ENCODE results near the gene CNTNAP3B.
"Not testable (repeated sequence)": the region's sequence is repeated elsewhere in the genome, so short reads cannot be mapped to it uniquely, and the experiment has no call there.

The CNTNAP3B gene

DNA sequence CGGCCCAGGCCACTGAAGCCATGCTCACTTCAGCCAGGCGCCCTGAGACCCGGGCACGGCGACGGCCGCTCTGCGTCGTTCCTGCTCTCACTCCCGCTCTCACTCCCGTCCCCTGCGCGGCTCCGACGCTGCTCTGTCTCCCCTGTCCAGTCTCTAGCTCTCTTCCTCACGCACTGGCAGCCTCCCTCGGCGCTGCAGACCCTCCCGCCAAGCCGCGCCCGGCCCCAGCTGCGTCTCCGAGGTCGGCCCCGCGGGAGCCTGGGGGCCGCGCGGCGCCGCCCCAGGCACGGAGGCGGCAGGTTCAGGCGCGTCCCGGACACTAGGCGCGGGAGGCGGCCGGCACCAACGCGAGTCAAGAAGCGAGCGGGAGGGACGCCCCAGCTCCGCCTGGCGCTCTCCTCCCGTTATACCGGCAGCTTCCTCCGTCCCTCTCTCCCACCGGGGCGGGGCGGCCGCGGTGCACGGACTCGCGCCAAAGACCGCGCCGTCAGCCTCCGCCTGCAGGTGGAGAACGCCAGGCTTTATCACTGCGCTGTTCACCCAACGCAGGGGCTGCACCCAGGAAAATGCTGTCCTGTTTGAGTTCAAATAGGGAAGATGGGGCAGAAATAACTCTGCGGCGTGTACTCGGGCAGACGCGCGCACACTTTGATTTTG is at the start of gene CNTNAP3B:
Gene CNTNAP3B (minus strand): TSS at position 354 of the 657 bp plus-strand sequence. CDS start 332 bp downstream, at position 22.
- DNase-seq = not testable (repeated sequence)

DNA sequence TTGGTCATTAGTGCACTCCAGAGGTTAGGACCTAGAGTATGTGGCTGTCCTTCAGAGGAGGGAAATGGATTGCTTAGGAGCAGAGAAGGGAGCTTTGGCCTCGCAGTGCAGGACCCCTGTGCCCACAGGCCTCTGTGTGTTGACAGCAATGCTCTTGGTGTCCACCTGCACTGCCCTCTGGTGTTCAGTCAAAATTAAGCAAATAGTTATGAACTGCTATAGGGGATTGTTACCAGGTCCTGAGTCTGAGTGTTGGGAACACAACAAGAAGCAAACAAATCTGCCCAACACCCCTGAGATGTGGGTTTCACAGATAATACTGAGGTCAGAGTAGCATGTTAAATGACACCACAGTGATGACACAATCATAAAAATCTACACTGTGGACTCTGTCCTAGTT is 31.1 kb upstream of the CNTNAP3B start:
- DNase-seq = not testable (repeated sequence)

DNA sequence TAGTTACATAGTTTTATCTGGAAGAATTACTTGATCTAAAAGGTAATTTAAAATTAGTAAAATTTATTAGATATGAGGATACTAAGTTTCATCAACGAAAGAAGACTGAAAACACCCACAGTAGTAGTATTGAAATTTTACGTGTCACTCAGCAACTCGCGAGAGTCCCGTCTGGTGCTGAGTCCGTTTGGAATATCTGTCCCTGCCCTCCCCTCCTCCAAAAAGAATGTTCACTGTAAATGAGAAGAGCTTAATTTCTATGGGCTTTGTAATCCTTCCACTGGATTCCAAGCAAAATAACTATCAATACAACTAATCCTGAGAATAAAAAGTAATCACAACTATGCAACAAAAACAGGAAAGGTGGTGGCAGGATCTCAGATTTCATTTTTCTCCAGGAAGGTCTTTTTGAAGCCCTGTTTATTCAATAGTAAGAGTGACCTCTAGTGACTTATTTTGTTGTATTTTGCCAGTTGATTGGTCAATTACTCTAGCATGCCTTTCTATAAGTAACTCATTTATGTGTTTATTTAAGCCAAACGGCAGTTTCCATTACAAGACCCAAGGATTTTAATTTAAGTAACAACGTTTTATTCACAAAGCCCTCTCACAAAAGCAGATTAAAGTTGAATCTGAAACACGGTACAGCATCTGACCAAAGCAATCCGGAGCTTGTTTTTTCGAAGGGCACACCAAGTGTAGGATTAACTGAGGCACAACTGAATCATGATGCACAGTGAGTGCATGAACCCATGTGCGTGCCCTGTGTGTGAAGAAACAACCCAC is 2.0 kb downstream of the CNTNAP3B start:
- not testable (repeated sequence) for DNase-seq

DNA sequence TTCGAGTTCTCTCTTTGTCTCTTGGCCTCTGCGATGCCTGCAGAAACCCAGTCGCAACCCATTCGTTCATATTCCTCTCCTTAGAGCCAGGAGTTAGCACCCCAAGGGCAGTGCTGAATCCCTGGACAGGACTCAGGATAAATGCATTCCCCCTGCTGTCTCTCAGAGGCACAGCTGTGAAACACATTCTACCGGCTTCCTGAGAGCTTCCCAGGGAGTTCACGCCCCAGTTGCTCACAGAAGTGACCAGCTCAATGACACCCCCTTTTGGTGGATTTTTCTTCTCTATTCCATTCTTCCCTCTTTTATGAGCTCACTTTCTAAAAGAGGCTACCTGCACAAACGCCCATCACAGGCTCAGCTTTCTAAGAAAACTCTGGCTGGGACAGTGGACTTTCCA is 8.2 kb downstream of the CNTNAP3B start:
- not testable (repeated sequence) for DNase-seq

DNA sequence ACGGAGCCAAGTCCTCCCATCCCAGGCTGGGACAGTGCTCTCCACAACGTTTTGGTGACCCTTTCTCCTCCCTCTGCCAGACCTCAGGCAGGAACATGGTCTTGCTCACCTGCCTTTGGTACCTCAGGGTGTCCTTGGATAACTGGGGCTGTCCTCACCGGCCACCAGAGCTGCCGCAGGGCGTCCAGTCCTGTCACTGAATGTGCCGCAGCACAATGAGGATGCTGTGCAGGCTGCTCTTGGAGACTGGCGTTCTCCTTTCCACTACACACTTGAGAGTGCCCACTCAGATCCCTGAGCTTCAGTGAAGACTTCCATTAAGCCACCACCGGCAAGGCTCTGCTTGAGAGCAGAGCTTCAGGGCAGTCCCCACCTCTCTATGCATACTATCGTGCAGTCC is 33.3 kb downstream of the CNTNAP3B start:
- DNase-seq = not testable (repeated sequence)

DNA sequence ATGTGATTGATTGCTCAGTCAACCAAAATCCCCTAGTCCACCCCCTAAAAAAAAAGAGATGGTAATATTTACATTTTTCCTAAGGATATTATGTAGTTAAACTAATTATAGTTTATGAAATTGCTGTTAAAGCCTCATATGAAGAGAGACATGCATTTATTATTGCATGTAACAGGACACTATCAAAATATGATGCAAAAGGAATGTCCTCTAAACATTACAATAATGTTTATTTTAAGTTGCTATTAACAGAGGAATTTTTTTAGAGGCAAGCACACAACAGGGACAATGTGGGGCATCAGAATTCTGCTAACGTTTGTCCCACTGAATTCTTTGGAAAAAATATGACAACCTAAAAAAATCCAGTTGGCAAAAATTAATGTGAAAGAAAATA is 44.7 kb downstream of the CNTNAP3B start:
- DNase-seq = not testable (repeated sequence)

DNA sequence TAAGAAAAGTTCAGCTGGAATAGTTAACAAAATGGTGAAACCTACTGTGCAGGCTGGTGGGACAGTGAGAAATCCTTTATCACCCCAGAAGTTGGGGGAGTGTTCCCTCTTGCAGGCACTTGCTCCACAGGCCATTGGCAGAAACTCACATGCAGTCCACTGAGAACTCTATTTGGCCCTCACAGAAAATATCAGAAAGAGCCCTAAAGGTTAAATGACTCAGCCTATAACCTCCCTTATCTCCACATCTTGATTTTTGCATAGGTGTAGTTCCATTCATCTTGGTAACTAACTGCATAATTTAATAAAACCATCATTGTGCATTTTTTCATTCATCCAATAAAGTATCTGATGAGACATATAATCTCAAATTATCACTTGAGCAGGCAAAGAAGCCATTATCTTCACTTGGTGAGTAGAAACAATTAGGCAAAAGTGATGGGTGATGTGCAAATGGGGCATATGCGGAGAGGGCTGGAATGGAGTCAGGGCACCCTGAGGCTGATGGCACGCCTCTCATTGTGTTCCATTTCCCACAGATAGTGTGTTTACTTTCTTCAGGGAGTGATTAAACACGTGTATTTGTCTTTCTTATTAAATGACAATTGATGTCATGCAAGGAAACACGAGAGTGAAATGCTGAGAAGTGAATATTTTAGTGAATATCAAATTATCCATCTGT is 45.2 kb downstream of the CNTNAP3B start:
- DNase-seq = not testable (repeated sequence)

DNA sequence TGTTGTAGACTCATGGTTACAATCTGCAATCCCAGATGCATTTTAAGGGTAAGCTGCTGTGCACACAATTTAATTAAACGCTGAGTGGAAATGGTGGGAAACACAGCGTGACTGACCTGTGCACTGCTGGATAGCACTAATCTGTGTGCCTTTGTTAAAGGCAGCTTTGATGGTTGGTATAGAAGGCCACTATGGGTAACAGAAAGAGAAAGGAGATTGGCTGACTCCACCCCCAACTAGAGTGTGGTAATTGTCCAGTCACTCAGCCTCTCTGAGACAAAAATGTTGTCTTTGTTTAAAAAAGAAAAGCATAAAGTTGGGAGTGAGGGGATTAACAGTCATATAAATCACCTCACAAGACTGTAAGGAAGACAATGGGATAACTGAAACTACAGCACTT is 48.9 kb downstream of the CNTNAP3B start:
- DNase-seq = not testable (repeated sequence)

DNA sequence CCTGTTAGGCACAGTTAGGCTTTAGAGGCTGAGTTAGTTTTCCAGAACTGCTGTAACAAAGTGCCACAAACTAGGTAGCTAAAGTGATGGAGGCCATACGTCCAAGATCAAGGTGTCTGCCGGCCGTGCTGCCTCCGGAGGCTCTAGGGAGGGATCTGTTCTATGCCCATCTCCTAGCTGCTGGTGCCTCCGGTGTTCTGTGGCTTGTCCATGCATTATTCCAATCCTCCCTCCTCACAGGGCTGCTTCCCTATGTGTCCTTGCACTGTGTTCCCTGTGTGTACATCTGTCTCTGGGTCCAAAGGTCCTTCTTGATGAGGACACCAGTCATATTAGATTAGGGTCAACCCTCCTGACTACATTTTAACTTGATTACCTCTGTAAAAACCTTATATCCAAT is 54.4 kb downstream of the CNTNAP3B start:
- DNase-seq = not testable (repeated sequence)

DNA sequence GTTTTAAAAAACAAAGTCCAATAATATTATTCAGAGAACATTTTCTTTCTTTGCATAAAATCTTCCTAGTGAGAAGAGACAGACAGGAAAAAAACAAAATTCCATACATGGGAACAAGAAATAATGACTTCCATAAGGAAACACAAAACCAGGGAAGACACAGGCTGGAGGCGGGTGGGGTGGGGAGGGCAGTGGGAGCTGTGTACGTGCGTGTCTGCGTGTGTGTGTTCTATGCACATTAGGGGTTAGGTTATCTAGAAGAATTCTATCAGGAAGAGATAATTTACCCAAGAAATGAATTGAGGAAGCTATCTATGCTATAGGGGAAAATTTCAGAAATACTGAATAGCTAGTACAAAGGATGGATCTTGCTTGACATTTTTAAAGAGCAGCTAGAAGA is 58.2 kb downstream of the CNTNAP3B start:
- DNase-seq = not testable (repeated sequence)

DNA sequence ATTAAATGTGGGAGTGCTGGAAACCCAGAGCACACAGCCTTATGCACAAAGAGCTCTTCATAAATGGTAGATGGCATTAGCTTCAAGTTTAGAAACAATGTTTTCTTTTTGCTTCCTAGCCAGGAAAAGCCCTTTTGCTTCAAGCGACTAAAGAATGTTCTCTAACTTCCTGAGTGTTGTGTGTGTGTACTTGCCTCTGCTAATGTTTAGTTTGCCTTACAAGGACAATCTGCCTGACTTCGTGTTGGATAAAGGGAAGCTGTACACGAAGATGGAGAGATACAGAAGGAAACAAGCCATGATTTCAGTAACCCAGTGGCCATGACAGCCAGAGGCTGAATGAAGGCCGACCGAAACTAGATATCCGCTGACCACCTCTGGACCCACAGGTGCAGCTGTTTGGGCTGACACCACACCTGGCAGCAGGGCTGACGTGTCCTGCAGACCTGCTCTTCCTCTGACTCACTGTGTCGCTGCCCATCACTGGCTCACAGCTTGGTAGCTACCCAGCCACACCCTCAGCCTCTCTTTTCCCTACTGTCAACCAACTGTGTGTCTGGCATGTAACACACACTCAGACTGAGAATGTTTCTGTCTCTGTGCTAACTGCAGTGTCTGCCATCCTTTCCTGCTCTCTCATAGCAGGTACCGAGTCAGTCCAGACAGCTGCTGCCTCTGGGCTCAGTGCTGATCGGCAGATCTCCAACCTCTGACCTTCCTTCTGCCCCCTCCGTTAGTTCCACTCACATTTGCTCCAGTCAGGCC is 59.0 kb downstream of the CNTNAP3B start:
- DNase-seq = not testable (repeated sequence)

DNA sequence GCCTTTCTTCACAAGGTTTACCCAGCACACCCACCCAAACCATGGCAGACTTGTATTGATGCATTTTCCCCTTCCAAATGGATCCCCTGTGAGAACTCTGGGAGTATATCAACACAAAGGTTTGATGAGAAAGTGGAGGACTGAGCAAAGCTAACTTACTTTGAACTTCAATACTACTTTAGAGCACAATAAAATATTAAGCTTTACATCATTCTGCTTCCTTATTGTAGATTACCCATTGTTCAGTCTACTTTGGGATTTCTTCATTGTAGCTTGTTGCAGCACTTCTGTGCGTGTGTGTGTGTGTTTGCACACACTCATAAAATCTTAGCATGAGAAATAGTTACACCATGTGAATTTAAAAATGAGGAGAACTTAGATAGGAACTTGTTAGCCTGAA is 75.4 kb downstream of the CNTNAP3B start:
- not testable (repeated sequence) for DNase-seq

DNA sequence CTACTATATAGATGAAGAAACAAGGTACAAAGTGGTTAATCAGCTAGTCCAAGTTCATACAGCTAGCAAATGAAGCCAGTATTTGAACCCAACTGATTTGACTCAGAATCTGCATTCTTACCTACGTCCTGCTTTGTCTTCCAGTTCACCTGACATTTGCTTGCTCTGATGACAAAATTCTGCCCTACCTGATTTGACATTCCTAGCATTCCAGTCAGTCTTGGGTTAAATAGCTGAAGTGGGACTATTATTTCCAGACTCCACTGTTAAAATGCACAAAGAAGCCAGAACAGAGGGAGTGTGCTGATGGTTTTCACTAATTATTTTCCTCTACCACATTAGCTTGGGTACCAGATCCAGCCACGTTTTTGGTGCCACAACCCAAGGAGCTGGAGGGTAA is 78.5 kb downstream of the CNTNAP3B start:
- not testable (repeated sequence) for DNase-seq

DNA sequence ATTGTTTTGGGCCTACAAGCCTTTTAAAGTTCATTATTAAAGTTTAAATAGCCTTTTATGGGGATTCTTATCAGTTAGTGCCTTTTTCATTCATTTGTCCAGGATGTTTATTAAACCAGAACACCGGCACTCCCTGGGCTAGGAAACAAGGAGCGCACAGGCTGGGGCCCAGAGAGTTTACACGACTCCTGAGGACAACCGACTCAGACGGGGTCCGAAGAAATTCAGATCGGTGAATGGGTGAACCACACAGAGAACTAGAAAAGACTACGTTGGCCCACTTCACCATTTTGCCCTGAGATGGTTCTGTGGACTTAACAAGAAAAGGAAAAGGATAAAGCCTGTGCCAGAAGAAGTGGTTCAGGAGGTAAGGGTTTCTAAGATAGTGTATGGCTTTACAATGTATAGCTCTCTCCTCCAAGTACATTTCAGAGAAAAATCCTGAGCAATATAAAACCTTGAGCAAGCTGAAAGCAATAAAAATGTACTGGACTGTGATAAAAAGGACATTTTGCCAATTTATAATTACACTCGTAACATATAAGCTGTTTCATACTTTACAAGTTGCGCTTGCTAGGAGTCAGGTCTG is 84.7 kb downstream of the CNTNAP3B start:
- not testable (repeated sequence) for DNase-seq

DNA sequence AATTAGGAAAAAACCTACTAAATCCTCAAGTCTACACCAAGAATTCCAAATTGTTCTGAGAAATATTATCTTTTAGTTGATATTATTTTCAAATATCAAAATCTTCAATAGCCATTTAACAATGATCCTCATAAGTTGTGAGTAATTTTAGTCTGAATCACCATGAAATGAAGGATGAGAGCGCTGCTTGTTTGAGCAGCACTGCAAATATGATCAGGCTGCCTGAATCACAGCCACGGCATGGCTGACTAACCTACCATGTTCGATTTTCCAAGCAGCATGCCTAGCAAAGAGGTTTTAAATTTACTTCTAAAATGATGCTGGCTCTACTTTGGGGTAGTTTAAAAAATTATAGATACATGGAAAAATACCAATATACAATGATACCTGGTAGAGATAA is 95.7 kb downstream of the CNTNAP3B start:
- DNase-seq = not testable (repeated sequence)

DNA sequence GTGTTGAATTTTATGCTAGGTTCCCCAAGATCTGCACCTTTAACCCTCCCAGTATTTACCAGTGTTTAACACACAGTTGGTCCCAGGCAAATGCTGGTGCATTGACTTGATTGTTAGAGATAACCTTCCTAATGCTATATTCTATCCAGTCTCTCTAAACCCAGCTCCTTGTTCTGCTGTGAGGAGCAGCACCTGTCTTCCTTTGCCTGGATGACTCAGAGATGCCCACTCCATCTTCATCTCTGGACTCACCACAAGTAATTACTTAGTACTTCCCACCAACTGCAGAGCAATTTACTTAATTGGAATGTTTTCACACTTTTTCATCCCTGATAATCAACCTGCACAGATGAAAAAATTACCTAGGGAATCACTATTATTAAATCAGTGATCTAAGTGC is 108.6 kb downstream of the CNTNAP3B start:
- DNase-seq = not testable (repeated sequence)

DNA sequence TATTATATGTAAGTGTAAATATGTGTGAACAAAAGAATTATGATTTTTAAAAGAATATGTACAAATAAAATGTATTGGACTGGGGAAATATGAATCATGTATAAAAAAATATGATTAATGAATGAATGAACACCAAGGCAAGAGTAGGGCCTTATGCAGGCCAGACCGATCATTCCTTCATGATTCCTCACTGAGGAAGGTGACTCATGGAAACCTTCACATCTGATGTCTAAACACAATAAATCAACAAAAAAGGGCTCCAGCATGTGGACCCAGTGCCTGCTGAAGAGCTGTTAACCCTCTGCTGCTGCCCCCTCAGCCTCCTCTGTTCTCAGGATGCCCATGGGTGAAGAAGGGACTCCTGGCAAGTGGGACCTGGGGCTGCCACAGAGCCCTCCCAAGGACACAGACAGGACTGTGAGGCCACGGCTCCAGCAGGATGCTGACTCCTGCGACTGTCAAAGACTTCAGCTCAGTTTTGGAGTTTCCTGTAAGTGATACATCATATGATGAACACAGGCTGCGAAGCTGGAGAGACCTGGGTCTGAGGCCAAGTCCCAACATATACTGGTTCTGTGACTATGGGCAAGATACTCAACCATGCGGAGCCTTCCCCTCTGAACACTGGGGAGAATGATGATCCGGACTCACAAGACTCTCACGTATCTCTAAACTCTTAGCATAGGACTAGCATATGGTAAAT is 110.9 kb downstream of the CNTNAP3B start:
- not testable (repeated sequence) for DNase-seq

DNA sequence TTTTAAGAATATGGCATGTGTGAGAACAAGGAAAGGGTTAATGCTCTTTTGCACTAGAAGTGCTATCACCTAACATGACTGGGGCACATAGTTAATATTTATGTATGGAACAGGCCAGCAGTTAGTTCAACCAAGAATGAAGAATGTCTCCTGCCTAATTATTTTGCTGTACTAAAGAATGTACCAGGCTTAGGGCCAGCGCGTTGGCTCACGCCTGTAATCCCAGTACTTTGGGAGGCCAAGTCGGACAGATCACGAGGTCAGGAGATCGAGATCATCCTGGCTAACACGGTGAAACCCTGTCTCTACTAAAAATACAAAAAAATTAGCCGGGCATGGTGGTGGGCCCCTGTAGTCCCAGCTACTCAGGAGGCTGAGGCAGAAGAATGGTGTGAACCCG is 114.9 kb downstream of the CNTNAP3B start:
- DNase-seq = not testable (repeated sequence)

DNA sequence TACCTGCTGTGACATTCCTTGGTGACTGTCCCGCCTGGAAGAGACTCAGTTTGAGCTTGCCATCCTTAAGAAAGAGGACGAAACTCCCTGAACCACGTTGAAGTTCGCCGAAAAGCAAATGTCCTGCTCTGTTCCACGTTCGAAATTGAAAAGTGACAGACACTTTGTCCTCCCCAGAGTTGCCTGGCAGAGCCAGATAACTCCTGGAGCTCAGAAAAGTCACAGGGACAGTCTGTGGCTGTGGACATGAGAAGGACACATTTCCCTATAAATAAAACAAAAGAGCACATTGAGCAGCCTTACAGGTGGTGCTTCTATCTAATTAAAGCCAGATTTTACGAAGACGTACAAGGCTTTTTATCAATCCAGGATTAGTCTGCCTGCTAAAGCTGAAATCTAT is 137.6 kb downstream of the CNTNAP3B start:
- not testable (repeated sequence) for DNase-seq

DNA sequence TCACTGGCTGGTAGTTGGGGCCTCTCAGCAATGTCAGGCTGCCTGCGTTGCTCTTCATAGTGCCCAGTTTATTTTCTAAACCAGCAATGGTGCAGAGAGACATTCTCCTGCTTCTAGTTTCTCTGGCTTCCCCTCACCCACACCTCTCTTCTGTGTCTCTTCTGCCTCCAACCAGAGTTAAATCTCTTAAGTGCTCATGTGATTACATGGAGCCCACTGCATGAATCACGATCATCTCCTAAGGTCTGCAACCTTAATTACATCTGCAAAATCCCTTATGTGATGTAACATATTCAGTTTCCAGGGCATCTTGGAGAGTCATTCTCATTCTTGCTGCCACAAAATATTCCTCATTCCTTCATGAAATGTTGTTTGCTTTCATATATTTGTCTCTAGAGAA is 149.0 kb downstream of the CNTNAP3B start:
- DNase-seq = not testable (repeated sequence)

DNA sequence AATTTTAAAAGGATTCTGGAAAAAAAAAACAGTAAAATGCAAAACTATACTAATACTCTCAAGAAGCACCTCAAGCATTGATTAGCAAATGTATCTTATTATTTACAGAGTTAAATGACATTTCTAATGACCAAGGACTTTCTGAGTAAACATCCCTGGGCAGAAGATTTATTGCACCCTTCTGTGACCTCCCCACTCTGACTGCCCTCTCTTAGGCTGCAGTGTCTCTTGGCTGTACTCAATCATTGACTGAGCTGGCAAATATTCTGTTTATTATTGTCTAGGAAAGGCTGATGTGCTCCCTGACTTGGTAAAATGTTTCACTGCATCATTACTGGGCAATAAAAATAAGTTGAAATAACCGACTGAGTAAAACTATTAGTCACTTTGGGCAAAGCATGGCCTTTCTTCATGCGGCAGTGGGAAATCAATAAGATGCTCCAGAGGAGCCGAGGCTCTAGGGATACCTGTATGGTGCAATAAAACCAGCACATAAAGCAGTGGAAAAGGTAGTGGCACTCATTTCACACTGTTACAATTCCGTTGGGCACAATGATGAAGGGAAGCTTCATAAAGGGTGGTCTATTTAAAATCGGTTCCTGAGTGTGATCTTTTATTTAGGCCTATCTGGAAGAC is 151.1 kb downstream of the CNTNAP3B start:
- DNase-seq = not testable (repeated sequence)
